ENCODE measurements around the gene PIR.

The PIR gene

GRCh38 chrX:15475486-15475885, 17.6 kb downstream of the PIR start:
- TF ChIP-seq REST (IDR thresholded peaks at IDR 0.05; ENCODE audit: insufficient read depth in 1 of 2, low read depth in 2 of 2, low read length in 2 of 2) (no peak), SIN3A (IDR thresholded peaks at IDR 0.05; ENCODE audit: borderline replicate concordance, insufficient read depth, low read length) (no peak), TAF1 (IDR thresholded peaks at IDR 0.05; ENCODE audit: borderline replicate concordance, insufficient read depth, low read length) (no peak), POLR2AphosphoS5 (IDR thresholded peaks at IDR 0.05; ENCODE audit: low read depth, low read length) (no peak), FOXP2 (optimal IDR thresholded peaks at IDR 0.05; ENCODE audit: borderline replicate concordance, extremely low read depth, extremely low read length, insufficient read depth) (no peak)

DNA sequence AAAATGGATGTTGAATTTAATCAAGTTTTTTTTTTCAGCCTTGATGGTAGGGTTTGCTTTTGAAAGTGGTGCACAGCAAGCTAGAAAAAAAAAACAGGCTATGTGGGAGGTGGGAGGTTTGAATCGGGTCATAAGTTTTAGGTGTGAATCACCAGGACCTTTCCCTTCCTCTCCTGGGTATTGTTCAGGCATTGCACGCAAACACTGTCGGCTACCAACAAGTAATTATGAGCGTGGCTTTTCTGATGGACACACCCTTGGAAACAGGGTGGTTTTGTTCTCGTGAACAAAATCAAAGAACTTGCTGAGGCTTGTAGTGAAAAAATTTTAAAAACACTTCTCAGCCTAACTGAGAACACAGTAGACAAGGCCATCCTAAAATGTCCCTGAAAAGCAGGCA, 18.1 kb downstream of the PIR start:
- TF ChIP-seq SIN3A (IDR thresholded peaks at IDR 0.05; ENCODE audit: borderline replicate concordance, insufficient read depth, low read length) (no peak), TAF1 (IDR thresholded peaks at IDR 0.05; ENCODE audit: borderline replicate concordance, insufficient read depth, low read length) (no peak), FOXP2 (optimal IDR thresholded peaks at IDR 0.05; ENCODE audit: borderline replicate concordance, extremely low read depth, extremely low read length, insufficient read depth) (no peak), REST (IDR thresholded peaks at IDR 0.05; ENCODE audit: insufficient read depth in 1 of 2, low read depth in 2 of 2, low read length in 2 of 2) (no peak), POLR2AphosphoS5 (IDR thresholded peaks at IDR 0.05; ENCODE audit: low read depth, low read length) (no peak)

DNA sequence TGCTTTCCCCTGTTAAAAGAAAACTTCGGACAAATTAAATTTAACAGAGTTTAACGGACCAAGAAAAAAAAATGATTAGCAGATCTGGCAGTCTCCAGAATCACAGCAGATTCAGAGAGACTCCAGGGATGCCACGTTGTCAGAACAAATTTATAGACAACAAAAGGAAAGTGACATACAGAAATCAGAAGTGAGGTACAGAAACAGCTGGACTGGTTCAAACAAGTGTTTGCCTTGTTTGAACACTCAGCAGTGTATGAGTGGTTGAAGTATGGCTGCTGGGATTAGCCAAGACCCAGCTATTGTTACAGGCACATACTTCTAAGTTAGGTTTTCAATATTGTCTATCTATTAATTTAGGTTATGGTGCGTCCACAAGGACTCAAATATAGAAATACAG, 19.1 kb downstream of the PIR start:
- no peak for TF ChIP-seq REST (IDR thresholded peaks at IDR 0.05; ENCODE audit: insufficient read depth in 1 of 2, low read depth in 2 of 2, low read length in 2 of 2)

GRCh38 chrX:15472531-15472930, 20.6 kb downstream of the PIR start:
- no peak for TF ChIP-seq POLR2AphosphoS5 (IDR thresholded peaks at IDR 0.05; ENCODE audit: low read depth, low read length)
- TF ChIP-seq TAF1 (IDR thresholded peaks at IDR 0.05; ENCODE audit: borderline replicate concordance, insufficient read depth, low read length), result no peak
- no peak for TF ChIP-seq FOXP2 (optimal IDR thresholded peaks at IDR 0.05; ENCODE audit: borderline replicate concordance, extremely low read depth, extremely low read length, insufficient read depth)
- TF ChIP-seq REST (IDR thresholded peaks at IDR 0.05; ENCODE audit: insufficient read depth in 1 of 2, low read depth in 2 of 2, low read length in 2 of 2), result no peak
- TF ChIP-seq SIN3A (IDR thresholded peaks at IDR 0.05; ENCODE audit: borderline replicate concordance, insufficient read depth, low read length), result no peak

DNA sequence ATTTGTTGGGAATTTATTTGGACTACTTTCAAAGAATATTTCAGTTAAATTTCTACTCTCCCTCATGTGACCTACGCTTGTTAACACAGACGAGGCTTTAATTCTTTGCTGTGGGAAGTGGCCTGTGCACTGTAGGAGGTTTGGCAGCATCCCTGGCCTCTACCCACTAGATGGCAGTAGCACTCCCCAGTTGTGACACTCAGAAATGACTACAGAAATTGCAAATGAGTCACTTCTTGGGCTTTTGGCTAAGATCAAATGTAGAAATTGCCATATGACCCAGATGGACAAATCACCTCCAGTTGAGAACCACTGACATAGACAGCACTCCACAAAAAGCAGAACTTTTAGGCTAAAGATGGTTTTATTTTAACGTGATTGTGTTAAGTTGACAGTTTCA, 22.1 kb downstream of the PIR start:
- TF ChIP-seq REST (IDR thresholded peaks at IDR 0.05; ENCODE audit: insufficient read depth in 1 of 2, low read depth in 2 of 2, low read length in 2 of 2) (no peak), TAF1 (IDR thresholded peaks at IDR 0.05; ENCODE audit: borderline replicate concordance, insufficient read depth, low read length) (no peak), FOXP2 (optimal IDR thresholded peaks at IDR 0.05; ENCODE audit: borderline replicate concordance, extremely low read depth, extremely low read length, insufficient read depth) (no peak), SIN3A (IDR thresholded peaks at IDR 0.05; ENCODE audit: borderline replicate concordance, insufficient read depth, low read length) (no peak), POLR2AphosphoS5 (IDR thresholded peaks at IDR 0.05; ENCODE audit: low read depth, low read length) (no peak)

Data from PFSK-1 (cell line).